T47D (cell line): ENCODE results near the gene ETHE1.

Experiments used
- DNase-seq, 2 experiments: peaks; one replicate each; pipeline versions ENCODE4 v3.0.0 to v3.0.0-alpha.2; 2011 to 2012; ENCODE audit warnings: low read depth in 1 of 2, low spot score in 1 of 2
- JUND ChIP-seq: IDR thresholded peaks from 2 replicates; pipeline ENCODE4 v1.6.1; 2012; ENCODE audit warnings: low read depth
- in situ Hi-C: cut with HindIII; loops from 2 replicates; pipeline ENCODE4 v1.10.0; 2016; ENCODE audit warnings: low sequenced_read_pairs, low pct_unique_long_range_greater_than_20kb

Gene ETHE1

GRCh38 chr19:43504426-43505185 is 22.4 kb downstream of the ETHE1 start, which contains the start of gene PHLDB3:
Gene PHLDB3, minus strand, starts transcription at chr19:43504746. Its CDS starts 628 bp downstream, at chr19:43504118.
- DNase-seq, result peak; percentile 35 to 77
- in situ Hi-C loops, result no loop called here
- no peak for TF ChIP-seq JUND

- no peak for TF ChIP-seq JUND
- in situ Hi-C loops, result no loop called here
- peak; percentile 92 to 94 for DNase-seq
These were observed 23.2 kb downstream of the ETHE1 start for GRCh38 chr19:43503501-43504425.

GRCh38 chr19:43502419-43502976 is 24.5 kb downstream of the ETHE1 start:
- TF ChIP-seq JUND, result no peak
- DNase-seq, result no peak
- in situ Hi-C loops, result no loop called here

GRCh38 chr19:43501661-43502418 is 25.2 kb downstream of the ETHE1 start:
- DNase-seq, result no peak
- in situ Hi-C loops, result no loop called here
- TF ChIP-seq JUND, result no peak

- TF ChIP-seq JUND, result no peak
- DNase-seq, result no peak
- in situ Hi-C loops, result no loop called here
These were observed 28.0 kb downstream of the ETHE1 start for GRCh38 chr19:43499042-43499441.

- DNase-seq, result no peak
- no peak for TF ChIP-seq JUND
- in situ Hi-C loops, result no loop called here
These were observed 28.7 kb downstream of the ETHE1 start for GRCh38 chr19:43498233-43498842.

- in situ Hi-C loops, result no loop called here
- no peak for TF ChIP-seq JUND
- DNase-seq, result no peak
These were observed 30.0 kb downstream of the ETHE1 start for GRCh38 chr19:43496960-43497359.

GRCh38 chr19:43495082-43495481 is 31.9 kb downstream of the ETHE1 start:
- DNase-seq, result no peak
- in situ Hi-C loops, result no loop called here

GRCh38 chr19:43490759-43491158 is 36.2 kb downstream of the ETHE1 start:
- in situ Hi-C loops, result no loop called here
- TF ChIP-seq JUND, result no peak
- no peak for DNase-seq

More at GRCh38 chr19:43495082-43495481, 31.9 kb downstream of the ETHE1 start:
- no peak for TF ChIP-seq JUND

- TF ChIP-seq JUND, result no peak
- DNase-seq, result no peak
- in situ Hi-C loops, result no loop called here
These were observed 36.9 kb downstream of the ETHE1 start for GRCh38 chr19:43489979-43490599.

- TF ChIP-seq JUND, result no peak
- in situ Hi-C loops, result no loop called here
- no peak for DNase-seq
These were observed 37.7 kb downstream of the ETHE1 start for GRCh38 chr19:43489310-43489709.
